GM21381 (cell line): ENCODE measurements around the gene AMBP.

Experiments
- ATAC-seq: cut with Tn5 transposase; IDR thresholded peaks from one replicate; pipeline ENCODE4 v1.9.1; 2021; ENCODE audit warnings: mild to moderate bottlenecking, moderate library complexity; ENCODE audit not compliant: unreplicated experiment

Gene AMBP

DNA sequence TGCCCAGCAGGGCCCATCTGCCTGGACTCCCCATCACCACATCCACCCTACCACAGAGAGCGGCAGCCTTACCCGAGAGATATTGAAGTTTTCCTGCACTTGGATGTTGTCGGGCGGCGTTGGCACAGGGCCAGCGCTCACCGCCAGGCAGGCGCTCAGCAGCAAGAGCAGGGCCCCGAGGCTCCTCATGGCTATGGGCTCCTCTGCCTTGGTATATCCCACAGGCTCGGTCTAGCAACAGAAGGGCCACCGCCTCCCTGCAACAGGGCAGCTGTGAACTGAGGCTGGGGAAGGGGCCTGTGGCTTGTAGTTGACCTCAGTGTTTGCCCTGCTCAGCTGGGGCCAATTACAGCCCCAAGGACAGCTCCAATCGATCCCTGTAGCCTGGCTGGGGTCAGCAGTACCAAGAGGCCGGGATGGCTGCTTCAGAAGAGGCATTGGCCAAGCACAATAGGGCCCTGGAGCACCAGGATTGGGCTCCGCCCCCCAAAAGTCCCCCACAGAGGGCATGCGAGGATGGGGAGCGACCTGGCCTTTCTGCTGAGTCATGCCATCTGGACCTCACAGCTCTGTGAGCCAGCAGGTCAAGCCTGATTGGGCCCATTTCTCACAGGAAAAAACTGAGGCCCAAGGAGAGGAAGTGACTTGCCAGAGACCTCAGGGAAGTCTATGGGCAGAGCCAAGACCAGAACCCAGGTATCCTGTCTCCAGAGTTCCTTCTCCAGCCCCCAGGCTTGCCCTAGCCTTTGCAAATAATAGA lies at the start of gene AMBP:
Gene AMBP (minus strand): TSS at position 280 of the 760 bp plus-strand sequence. CDS start 91 bp downstream, at position 189.
- ATAC-seq = no peak

- no peak for ATAC-seq
Observed at GRCh38 chr9:114126247-114127060, 48.4 kb upstream of the AMBP start.

DNA sequence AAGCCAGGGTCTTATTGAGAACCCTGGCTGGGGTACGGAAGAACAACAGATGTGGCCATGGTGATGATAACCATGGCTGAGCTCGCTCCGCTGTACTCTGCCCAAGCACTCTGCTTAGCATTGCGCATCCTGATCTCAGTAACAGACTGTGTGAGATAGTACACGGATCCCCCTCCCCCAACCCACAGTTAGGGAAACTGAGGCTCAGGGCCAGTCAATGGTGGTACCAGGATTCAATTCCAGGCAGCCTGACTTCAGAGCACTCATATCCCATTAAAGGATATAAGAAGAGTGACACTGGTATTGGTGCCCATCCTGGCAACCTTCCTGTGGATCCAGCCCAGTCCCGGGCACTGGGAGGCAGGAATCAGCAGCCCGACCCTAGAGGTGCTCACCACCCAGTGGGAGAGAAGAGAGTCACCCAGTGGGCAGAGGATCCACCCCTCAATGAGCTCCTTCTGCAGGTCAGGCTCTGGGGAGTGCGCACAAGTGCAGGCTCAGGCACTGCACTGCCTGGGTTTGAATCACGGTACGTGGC lies 47.4 kb upstream of the AMBP start:
- ATAC-seq = no peak

GRCh38 chr9:114124666-114125475 lies 46.8 kb upstream of the AMBP start:
- ATAC-seq = no peak

- no peak for ATAC-seq
Observed at GRCh38 chr9:114124138-114124537, 46.0 kb upstream of the AMBP start.

DNA sequence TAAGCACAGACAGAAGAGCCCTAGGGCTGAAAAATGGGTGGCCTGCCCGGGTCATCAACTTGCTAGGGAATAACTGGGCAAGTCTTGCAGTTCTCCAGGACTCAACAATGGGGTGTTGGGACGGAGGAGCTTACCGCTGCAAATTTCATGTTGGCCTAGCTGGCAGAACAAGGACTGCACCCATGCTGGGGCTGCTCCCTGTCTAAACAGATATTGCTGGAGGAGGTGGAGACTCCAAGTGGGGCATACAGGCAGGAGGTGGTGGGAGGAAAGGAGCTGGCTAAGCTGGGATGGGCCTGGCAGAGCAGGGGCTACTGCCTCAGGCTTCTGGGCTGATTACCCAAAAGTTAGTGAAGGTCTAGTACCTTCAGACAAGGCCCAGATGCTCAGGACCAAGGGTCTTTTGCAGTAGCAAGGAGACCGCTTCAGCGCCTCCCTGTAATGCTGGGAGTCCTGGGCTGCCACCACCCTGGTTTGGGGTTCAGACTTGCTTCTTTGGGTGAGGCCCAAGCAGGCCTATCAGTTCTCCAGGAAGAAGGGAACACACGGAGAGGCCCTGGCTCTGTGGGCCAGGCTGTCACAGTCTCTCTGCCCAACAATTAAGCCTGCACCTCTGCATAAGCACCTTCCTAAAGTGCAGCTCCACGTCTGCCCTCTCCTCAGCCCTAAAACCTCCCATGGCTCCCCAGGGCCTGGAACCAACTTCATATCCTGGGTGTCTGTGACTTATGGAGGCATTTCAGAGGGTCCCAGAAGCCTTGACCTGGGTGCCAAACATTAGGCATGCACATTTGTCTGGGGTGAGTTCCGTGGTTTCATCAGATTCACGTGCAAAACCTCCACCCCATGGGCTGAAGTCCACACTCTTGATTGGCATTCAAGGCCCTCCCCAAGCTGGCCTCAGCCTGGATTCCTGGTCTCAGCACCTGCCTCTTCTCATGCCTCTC lies 45.2 kb upstream of the AMBP start:
- ATAC-seq = no peak

DNA sequence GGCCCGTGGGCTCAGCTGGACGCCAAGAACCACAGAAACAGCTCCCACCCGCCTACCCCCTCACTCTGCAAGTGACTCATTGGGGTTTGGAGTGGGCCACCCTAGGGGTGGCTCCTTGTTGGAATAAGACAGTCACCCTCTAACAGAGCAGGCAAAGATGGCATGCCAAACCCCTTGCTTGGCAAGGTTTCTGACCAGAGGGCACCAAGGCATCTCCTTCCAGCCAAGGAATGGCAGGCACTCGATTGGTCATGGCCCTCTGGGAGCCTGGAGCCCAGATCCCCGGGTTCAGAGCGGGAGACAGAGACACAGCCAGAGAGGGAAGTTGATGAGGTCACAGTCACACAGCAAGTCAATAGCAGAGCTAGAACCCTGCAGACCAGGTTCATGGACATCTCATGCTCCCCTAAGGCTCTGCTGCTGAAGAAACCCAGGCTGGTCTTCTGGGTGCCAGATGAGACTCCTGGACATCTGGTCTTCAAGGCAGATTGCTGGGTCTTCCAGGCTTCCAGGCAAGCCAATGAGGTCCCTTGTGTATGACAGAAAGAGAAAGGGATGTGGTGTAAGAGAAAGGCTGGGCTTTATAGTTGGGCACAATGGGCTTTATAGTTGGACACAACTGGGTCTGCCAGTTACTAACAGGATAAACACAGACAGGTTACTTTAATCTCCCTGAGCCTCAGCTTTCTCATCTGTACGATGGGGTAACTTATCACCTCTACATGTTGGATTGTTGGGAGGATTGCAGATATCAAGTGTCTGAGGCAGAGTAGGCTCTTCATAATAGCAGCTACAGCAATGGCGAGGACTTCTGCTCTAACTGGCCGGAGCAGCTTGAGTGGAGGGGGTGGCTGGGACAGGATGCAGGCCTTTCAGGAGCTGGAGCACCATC lies 44.3 kb upstream of the AMBP start:
- ATAC-seq = no peak

DNA sequence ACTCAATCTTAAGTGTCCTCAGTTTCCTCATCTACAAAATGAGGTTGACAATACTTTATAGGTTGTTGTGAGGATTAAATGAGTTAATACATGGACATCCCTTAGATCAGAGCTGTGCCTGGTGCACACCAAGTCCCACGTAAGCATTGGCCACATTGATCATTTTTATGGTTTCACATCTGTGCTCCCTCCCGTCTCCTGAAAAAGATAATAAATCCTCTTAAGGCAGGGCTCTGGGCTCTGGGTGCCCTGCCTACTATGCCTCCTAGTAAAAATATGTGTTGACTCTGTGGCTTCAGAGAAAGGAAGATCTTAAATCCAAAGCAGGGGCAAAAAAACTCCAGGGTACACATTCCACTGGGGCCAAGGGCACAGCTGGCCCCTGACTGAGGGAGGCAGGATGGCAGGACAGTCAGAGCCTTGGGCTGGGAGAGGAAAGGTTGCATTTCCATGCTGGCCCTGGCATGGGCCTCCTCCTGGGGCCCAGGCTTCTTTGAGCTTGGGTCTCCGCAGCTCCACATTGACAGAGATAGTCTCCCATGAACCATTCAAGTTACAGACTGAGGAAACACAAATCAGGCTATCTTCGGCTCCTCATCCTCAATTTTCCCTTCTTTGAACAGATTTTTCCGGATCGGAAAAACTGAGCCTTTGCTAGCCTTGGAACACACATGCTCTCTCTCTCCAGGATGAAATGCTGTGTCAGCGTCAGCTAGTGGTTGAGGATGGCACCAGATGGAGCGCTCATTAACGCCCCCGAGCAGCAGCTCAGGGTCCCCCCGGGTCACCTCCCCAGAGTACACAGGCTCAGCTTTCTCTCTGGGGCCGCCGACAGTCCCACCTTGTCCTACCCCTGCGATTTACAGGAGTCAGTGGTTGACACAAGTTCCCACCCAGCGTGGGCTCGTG lies 43.4 kb upstream of the AMBP start:
- no peak for ATAC-seq

DNA sequence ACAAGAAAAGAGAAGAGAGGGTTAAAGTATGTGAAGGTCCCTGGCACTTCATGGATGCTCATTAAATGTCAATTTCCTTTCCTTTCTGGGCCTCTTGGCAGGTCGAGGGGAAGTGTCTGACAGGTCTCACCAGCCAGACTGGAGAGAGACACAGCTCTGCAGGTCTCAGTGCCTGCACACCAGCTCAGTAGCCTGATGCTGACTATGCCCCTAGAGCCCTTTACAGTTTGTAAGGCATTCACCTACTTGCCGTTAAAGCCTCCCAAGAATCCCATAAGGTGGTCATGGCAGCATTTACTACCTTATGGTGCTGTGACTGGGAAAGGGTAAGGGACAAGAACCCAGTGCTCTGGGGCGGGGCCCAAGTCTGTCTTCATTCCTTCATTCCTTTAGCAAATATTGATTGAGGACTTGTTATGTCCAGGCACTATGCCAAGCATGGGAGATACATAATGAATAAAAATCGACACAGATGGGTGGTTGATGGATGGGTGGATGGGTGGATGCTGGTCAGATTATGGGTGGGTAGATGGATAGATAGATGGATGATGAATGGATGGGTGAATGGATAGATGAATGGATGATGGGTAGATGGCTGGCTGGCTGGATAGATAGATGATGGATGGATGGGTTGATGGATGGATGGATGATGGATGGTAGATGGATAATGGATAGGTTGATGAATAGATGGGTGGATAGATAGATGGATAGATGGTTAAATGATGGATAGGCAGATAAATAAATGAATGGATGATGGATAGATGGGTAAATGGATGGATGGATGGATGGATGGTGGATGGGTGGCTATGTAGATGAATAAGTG lies 42.3 kb upstream of the AMBP start:
- ATAC-seq = no peak

GRCh38 chr9:114119242-114120191 lies 41.4 kb upstream of the AMBP start:
- no peak for ATAC-seq

GRCh38 chr9:114117996-114118830 lies 40.1 kb upstream of the AMBP start:
- no peak for ATAC-seq

GRCh38 chr9:114117614-114117995 lies 39.5 kb upstream of the AMBP start:
- no peak for ATAC-seq

GRCh38 chr9:114116126-114116747 lies 38.1 kb upstream of the AMBP start:
- no peak for ATAC-seq

DNA sequence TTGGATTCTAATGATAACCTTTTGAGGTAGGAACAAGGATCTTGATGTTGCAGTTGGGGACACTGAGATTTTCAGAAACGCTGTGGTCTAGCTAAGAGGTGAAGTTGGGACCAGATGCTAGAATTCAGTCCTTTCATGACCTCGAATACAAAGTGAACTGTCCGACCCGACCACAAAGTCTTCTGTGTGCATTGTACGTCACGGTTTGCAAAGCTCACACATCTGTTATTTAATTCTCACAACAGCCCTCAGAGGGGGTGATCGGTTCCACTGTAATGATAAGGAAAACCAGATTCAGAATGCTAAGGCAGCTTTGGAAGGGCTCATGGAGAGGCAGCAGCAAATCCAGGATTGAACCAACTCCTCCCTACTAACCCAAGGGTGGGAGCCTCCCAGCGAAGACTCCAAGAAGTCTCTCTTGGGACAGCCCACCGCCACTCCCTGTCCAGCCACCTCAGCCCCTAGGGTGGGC lies 37.6 kb upstream of the AMBP start:
- no peak for ATAC-seq

DNA sequence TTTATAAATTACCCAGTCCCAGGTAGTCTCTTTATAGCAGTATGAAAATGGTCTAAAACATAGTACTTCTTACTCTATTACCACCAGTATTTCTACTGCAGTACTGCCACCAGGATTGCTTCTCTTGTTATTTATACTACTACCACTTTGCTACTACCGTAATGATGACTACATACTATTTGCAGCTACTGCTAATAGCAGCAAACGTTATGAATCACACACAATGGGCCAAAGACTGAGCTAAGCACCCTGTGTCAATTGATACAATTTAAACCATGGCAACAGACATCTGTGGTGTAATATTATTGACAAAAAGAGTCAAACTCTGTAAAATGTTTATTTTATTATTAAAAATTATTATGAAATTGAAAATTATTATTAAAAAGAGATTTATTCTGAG lies 36.3 kb upstream of the AMBP start:
- ATAC-seq = no peak
